ENCODE measurements around the gene PCGF5.
"Not testable (repeated sequence)": the region's sequence is repeated elsewhere in the genome, so short reads cannot be mapped to it uniquely, and the experiment has no call there.

The PCGF5 gene

GRCh38 chr10:91220194-91220953 is at the start of gene PCGF5:
PCGF5 (plus strand) TSS chr10:91220663; CDS start chr10:91222872, 2,209 bp downstream.
- DNase-seq, result peak; percentile 48

GRCh38 chr10:91171485-91171884 is 49.0 kb upstream of the PCGF5 start:
- DNase-seq, result no peak

GRCh38 chr10:91172348-91172747 is 48.1 kb upstream of the PCGF5 start:
- no peak for DNase-seq

- DNase-seq, result no peak
Measured at GRCh38 chr10:91185239-91185875, 35.1 kb upstream of the PCGF5 start.

GRCh38 chr10:91187156-91187555 is 33.3 kb upstream of the PCGF5 start:
- no peak for DNase-seq

- not testable (repeated sequence) for DNase-seq
Measured at GRCh38 chr10:91188010-91188409, 32.5 kb upstream of the PCGF5 start.

GRCh38 chr10:91188889-91189288 is 31.6 kb upstream of the PCGF5 start:
- no peak for DNase-seq

GRCh38 chr10:91190388-91190870 is 30.0 kb upstream of the PCGF5 start:
- no peak for DNase-seq

- no peak for DNase-seq
Measured at GRCh38 chr10:91190876-91191583, 29.4 kb upstream of the PCGF5 start.

GRCh38 chr10:91191584-91191919 is 28.9 kb upstream of the PCGF5 start:
- DNase-seq, result no peak

GRCh38 chr10:91194497-91195179 is 25.8 kb upstream of the PCGF5 start:
- no peak for DNase-seq

GRCh38 chr10:91196268-91197048 is 24.0 kb upstream of the PCGF5 start:
- peak; percentile 7 for DNase-seq

GRCh38 chr10:91197127-91197526 is 23.3 kb upstream of the PCGF5 start:
- peak; percentile 10 for DNase-seq

GRCh38 chr10:91198781-91199180 is 21.7 kb upstream of the PCGF5 start:
- no peak for DNase-seq

- no peak for DNase-seq
Measured at GRCh38 chr10:91200314-91201212, 19.9 kb upstream of the PCGF5 start.

- no peak for DNase-seq
Measured at GRCh38 chr10:91201213-91201996, 19.1 kb upstream of the PCGF5 start.

GRCh38 chr10:91206427-91206826 is 14.0 kb upstream of the PCGF5 start:
- no peak for DNase-seq

- no peak for DNase-seq
Measured at GRCh38 chr10:91206837-91207474, 13.5 kb upstream of the PCGF5 start.

GRCh38 chr10:91208642-91209041 is 11.8 kb upstream of the PCGF5 start:
- no peak for DNase-seq

GRCh38 chr10:91210014-91210413 is 10.4 kb upstream of the PCGF5 start:
- peak; percentile 84 for DNase-seq
